ENCODE data around the gene BAHCC1.

- no peak for TF ChIP-seq POLR2AphosphoS5 (IDR thresholded peaks at IDR 0.05)
- no peak for TF ChIP-seq CTCF (IDR thresholded peaks at IDR 0.05)
- TF ChIP-seq POLR2A (IDR thresholded peaks at IDR 0.05) = no peak
Measured at GRCh38 chr17:81391293-81391935, 3.8 kb upstream of the BAHCC1 start.

Data from prostate gland (tissue), 2 donors.